GM19240 (cell line): ENCODE data around the gene MADCAM1.
A peak's percentile ranks its signal among the peaks of the same experiment; 100 is the strongest.

Experiments used
- DNase-seq: peaks from one replicate; pipeline ENCODE4 v3.0.0; 2011; ENCODE audit warnings: low spot score; ENCODE audit not compliant: insufficient read length

MADCAM1 gene

DNA sequence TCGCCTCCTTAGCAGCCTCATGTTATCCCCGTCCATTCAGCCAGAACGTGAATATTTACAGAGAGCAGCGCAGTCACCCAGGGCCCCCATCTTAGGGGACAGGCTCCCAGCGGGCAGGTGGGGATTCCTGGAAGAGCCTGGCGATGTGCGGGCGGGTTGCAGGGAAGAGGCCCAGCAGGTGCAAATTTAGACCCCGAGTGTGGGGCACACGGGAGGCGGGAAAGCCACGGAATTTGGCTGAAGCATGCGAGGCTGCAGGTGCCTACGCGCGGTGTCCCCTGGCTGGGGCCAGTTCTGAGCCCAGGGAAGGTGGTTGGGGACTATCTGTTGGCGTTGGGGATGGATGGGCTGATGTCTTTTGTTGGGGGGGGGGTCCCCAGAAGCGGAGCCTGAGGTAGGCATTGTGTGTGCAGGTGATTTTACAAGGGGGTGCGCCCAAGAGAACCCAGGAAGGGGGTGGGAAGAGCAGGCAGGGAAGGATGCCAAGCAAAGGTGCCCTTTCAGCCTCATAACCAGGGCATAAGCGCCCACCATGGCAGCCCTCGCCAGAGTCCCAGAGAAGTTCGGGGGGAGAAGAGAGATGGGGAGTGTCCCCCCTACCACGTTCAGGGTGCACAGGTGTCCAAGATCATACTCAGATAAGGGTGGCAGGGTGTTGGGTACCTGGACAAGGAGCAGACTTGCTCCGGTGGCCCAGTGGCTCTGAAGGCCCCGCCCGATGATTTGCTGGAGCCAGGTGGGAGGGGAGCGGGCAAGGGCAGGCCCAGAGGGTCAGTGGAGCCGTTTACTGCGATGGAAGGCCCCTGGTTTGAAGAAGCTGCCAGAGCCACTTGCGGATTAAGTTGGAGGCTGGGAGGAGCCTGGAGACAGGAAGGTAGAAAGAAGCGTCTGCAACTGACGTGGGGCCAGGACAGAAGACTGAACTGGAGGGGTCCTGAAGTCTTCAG lies 12.2 kb downstream of the MADCAM1 start:
- no peak for DNase-seq

DNA sequence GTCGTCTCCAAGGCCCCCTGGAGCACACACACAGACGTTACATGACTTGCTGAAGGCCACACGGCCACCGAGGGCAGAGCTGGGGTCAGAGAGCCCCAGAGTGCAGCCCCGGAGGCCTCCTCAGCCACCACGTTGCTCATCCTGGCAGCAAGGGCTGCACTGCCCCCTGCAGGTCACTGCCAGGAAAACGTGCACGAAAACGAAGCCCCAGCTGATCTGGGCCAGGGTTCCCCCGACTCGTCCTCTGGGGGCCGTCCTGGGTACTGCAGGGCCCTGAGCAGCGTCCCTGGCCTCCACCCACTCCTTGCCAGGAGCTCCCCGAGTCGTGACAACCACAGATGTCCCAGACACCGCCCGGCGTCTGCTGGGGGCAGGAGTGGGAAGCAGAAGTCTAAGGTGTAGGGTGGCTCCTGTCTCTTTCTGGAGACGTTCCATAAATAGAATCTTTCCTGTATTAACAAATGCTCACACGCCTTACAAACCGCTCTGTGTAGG lies 14.4 kb downstream of the MADCAM1 start:
- DNase-seq = peak; percentile 89

DNA sequence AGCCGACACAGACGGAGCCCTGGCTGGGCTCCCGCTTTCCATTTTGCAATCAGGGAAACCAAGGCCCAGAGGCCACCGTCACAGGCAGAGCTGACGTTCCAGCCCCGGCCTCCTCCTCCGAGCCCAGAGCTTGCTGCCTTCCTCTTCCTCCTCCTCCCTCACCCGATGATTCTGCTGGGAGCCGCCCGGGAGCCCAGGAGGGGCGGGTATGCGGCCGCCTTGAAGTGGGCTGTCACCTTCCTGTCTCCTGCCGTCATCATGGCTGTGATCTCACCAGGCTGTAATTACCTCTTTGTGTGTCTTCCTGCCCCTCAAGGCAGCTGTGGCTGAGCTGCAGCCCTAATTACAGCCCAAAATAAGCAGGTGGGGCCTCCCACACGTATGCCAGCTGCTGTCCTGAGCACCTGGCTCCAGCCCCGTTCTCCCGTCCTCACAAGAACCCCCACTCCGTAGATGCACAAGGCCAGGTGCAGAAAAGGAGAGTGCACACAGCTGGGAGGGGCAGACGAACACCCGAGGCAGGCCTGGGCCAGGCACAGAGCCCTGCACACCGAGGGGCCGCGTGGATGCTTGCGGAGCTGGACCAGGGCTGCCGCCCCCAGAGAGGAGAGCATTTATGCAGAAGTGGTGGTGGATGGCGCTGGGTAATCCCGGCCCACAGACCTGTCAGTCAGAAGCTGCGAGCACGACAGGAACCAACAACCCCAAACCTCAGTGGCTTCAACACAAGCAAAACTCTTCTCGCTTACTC lies 15.0 kb downstream of the MADCAM1 start:
- no peak for DNase-seq

DNA sequence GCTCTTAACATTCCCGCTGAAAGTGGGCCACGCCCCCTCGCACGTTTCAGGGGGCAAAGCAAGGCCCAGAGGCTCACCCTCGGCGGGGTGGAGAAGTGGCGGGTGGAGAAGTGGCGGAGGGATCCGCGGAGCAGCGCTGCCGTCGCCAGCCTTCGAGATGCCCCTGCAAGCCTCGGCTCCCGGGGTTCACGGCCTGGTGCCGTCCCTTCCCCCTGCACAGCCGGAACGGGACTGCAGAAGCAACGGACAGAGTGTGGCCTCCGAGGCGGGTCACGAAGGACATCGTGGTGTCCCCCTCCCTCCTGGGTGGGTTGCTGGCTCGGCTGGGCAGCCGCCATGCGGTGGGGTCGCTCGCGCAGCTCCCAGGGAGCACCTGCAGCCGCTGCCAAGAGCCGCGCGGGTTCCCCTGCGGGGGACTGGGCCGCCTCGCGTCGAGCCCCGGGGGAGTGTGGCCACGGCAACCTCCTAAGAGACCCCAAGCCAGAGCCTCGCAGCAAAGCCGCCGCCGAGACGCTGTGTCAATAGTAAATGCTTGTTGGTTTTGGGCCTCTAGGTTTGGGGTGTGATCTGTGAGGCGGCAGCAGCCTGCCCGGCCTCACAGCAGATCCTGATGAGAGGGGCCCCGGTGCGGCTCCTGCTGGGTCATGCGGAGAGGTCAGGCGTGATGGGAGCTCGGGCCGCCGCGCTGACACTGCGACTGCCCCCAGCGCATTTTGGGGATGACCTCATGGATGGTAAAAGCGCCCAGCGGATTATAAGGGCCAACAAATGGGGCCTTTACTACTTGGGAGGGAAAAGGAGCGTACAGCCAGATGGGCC lies 16.5 kb downstream of the MADCAM1 start:
- DNase-seq = no peak

DNA sequence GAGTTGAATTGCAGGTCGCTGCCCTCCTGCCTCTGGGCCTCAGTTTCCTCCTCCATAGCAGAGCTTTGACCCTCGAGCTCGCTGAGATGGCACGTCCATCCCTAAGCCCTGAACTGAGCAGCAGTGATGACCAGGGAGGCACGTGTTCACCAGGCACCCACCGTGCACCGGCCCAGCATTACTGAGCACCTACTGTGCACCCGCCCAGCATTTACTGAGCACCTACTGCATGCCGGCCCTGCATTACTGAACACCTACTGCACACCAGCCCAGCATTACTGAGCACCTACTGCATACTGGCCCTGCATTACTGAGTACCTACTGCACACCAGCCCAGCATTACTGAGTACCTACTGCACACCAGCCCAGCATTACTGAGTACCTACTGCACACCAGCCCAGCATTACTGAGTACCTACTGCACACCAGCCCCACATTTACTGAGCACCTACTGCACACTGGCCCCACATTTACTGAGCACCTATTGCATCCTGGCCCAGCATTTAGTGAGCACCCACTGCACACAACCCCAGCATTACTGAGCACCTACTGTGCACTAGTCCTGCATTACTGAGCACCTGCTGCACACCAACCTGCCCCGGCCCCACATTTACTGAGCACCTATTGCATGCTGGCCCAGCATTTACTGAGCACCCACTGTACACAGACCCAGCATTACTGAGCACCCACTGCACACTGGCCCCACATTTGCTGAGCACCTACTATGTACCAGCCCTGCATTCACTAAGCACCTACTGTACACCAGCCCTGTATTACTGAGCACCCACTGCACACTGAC lies 17.3 kb downstream of the MADCAM1 start:
- no peak for DNase-seq

DNA sequence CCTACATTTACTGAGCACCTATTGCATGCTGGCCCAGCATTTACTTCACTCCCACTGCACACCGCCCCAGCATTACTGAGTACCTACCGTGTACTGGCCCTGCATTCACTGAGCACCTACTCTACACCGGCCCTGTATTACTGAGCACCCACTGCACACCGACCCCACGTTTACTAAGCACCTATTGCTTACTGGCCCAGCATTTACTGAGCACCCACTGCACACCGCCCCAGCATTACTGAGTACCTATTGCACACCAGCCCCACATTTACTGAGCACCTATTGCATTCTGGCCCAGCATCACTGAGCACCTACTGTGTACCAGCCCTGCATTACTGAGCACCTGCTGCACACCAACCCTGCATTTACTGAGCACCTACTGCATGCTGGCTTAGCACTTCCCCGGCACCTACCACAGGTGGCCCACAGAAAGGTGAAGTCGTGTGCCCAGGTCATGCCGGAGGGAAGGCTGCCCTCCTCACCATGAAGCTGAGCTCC lies 17.9 kb downstream of the MADCAM1 start:
- DNase-seq = no peak

DNA sequence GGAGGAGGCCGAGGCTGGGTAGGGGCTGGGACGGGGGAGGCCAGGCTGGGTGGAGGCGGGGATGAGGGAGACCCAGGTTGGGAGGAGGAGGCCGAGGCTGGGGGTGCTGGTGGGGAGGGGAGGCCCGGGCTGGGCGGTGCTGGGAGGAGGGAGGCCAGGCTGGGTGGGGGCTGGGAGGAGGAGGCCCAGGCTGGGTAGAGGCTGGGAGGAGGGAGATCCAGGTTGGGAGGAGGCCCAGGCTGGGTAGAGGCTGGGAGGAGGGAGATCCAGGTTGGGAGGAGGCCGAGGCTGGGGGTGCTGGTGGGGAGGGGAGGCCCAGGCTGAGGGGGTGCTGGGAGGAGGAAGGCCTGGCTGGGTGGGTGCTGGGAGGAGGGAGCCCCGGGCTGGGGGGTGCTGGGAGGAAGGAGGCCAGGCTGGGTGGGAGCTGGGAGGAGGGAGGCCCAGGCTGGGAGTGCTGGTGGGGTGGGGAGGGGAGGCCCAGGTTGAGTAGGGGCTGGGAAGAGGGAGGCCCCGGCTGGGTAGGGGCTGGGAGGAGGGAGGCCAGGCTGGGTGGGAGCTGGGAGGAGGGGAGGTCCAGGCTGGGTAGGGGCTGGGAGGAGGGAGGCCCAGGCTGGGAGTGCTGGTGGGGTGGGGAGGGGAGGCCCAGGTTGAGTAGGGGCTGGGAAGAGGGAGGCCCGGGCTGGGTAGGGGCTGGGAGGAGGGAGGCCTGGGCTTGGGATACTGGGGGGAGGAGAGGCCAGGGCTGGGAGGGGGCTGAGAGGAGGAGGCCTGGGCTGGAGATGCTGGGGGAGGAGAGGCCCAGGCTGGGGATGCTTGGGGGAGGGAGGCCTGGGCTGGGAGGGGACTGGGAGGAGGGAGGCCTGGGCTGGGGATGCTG lies 21.7 kb downstream of the MADCAM1 start:
- DNase-seq = no peak

DNA sequence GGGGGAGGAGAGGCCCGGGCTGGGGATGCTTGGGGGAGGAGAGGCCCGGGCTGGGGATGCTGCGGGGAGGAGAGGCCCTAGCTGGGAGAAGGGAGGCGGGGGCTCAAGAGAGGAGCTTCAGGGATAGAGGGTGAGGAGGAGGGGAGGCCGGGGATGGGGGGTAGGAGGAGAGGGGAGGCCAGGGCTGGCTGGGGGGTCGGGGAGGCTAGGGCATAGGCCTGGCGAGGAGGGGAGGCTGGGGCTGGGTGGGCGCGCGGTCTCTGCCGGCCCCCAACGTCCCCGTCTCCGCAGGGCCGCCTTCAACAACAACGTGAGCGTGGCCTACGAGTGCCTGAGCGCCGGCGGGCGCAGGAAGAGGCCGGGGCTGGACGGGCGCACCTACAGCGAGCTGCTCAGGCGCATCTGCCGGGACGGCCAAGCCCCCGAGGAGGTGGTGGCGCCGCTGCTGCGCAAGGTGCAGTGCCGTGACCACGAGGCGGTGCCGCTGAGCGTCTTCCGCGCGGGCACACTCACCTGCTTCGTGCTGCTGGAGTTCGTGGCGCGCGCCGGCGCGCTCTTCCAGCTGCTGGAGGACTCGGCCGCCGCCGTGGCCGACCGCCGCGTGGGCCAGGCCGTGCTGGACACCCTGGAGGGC lies 22.4 kb downstream of the MADCAM1 start:
- no peak for DNase-seq

DNA sequence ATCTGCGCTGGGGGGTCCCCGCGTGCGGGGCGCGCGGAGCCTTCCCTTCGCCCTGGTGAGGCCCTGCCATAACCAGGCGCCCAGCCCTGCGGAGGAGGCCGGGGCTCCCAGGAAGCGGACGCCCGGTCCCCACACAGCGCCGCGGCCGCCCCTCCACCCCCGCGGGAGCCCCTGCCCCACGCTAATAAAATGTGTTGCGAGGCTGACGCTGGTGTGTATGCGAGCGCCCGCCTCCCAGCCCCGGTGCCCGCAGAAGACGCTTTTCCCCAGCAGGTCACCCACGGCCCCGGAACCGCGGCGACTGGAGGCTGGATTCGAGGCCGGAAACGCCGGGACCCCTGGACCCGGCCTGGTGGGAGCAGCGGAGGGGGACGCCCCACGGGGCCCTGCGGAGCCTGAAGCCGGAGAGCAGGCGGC lies 23.2 kb downstream of the MADCAM1 start:
- no peak for DNase-seq

DNA sequence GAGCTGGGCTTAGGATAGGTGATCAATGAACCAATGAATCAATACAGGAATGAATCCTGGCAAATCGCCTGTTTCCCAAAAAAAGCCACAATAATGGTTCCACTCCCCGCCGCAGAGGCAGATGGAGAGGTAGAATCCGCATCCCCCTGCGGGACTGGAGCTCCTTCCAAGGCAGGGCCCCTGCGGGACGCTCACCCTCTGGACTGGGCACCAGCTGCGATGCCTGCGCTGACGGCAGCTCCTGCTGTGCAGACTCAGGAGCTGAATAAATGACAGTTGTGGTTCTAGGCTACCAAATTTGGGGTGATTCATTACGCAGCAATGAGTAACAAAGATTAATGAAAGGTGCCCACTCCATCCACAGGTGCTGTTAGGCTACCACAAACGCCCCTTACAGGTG lies 26.4 kb downstream of the MADCAM1 start:
- no peak for DNase-seq

DNA sequence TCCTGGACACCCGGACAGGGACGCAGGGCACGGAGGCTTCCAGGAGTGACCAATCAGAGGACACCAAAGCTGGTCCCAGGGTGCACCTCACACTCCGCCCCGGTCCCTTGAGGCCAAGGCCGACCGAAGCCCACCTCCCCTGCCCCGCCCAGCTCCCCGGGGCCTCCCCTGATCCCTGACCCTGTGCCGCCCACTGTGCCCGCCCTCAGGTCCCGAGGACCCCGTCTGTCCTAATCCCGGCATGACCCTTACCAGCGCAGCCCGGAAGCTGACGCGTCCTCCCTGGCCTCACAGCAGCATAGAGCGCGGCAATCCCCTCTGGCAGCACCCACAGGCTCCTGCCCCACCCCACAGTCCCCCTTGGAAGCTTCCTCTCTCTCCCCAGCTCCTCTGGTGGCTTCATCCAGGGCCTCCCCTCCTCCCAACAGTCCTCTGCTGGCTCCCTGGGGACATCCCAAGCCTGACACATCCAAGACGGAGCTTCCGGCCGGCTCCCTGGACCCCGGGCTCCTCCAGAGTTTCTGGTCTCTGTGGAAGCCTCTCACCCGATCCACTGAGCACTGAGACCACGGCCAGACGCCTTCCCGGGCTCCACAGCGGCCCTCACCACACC lies 27.9 kb downstream of the MADCAM1 start:
- no peak for DNase-seq

DNA sequence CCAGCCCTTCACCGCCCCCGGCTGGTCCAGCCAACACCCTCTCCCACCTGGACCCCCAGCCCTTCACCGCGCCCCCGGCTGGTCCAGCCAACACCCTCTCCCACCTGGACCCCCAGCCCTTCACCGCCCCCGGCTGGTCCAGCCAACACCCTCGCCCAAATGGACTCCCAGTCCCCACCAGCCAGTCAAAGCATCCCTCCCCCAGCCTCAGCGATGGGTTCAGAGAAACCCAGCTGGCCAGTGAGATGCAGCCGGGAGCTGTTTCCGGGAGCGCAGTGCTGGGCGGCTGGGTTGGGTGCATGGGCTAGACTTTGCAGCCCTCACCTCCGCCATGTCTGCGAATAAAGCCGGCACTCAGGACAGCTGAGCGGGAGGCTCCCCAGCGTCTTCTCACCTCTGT lies 28.7 kb downstream of the MADCAM1 start:
- DNase-seq = no peak

DNA sequence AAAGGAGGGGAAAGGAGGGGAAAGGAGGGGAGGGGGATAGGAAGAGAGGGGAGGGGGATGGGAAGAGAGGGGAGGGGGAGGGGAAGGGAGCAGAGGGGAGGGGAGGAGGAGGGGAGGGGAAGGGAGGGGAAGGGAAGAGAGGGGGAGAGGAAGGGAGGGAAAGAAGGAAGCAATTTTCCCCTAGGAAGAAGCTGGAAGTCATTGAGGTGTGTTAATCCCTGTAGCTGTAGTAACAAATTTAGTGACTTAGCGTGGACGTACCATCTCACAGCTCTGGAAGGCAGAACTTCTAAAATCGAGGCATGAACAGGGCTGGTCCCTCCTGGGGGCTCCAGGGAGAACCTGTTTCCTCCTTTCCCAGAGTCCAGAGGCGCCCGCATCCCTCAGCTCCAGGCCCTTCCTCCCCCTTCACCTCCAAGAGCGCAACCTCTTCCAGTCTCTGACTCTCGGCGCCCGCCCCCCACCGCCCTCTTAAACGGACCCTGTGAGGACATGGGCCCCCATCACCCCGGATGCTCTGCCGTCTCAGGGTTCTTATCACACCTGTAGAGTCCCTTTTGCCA lies 29.7 kb downstream of the MADCAM1 start:
- no peak for DNase-seq

DNA sequence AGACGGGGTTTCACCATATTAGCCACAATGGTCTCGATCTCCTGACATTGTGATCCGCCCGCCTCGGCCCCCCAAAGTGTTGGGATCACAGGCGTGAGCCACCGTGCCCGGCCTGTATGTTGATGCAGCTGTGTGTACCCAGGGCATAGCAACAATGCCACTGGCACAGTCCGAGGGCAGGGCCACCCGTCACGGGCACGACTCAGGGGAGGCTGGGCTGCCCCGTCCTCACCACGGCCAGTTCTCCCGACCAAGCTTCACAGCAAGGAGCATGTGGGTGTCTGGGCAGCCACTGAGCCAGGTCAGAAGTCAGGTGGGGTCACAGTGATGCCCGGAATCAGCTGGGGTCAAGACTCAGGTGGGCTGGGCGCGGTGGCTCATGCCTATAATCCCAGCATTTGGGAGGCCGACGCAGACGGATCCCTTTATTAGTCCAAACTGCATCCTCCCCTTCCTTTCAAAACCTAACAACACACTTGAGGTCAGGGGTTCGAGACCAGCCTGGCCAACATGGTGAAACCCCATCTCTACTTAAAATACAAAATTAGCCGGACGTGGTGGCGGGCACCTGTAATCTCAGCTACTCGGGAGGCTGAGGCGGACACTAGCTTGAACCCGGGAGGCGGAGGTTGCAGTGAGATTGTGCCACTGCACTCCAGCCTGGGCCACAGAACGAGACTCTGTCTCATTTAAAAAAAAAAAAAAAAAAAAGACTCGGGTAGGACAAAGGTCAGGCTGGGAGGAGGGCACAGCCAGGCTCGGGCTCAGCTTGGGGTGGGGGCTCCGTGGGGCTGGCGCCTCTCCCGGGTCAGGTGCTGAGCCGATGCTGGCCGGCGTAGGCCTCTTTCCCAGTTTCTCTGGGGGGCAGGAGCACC lies 34.1 kb downstream of the MADCAM1 start:
- DNase-seq = no peak

DNA sequence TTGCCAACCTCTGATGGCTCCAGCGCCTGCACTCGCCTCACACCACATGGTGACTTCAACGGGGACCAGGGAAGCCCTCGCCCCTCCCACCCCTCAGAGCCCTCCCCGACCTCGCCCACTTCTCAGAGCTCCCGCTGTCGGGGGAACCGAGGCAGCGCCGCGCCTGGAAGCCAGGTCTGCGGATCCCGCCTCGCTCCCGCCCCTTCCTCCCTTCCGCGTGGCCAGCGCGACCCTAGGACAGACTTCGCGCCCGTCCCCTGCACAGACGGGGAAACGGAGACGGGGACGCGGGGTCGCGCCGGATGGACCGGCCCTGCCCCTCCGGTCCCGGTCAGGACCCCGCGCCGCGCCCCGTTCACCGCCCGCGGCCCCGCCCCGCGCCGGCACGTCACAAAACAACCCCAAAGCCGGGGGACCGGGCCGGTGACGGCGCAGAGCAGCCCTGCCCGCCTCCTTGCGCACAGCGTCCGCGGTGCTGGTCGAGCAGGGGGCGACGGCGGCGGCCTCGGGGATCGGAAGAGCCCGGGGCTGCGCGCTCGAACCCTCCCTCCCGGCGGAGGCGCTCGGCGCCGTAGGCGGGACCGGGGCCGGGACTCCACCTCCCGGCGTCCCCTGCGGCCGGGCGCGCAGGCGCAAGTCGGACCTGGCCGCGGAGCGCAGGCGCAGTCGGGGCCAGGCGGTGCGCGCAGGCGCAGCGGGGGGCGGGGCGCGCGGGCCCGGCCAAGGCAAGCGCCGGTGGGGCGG lies 34.9 kb downstream of the MADCAM1 start:
- DNase-seq = peak; percentile 98

DNA sequence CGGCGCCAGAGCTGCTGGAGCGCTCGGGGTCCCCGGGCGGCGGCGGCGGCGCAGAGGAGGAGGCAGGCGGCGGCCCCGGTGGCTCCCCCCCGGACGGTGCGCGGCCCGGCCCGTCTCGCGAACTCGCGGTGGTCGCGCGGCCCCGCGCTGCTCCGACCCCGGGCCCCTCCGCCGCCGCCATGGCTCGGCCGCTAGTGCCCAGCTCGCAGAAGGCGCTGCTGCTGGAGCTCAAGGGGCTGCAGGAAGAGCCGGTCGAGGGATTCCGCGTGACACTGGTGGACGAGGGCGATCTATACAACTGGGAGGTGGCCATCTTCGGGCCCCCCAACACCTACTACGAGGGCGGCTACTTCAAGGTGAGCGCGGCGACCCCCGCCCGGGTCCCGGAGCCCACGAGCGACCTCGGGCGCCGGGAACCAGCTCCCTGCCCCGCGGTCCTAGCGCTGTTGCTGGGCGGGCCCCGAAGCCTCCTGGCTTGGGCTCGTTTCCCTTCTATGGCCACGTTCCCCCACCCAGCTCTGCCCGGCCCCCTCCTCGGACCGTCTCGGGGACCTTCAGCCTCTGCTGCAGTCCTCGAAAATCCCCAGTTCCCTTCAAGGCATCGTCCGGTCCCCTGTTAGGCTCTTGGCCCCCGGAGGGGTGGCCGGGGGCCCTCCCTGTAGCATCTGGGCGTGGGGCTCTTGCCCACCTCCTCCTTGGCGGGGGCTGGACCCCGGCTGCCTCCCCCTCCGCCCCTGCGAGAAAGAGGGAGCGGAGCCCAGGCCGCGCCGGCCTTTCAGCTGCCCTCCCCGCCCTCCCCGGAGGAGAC lies 35.7 kb downstream of the MADCAM1 start, which contains the start of gene CDC34:
CDC34 (plus strand) TSS at position 8 of the 808 bp plus-strand sequence; CDS start at position 180, 172 bp downstream.
- peak; percentile 62 for DNase-seq
